HCT116 (cell line): Measurements from ENCODE around the gene GPA33. TPM values are rescaled to one million over a fixed set of nuclear protein-coding genes. Genes with fewer than 3 reads are reported as not detected.

Experiments
- ATAC-seq: fragments of 200-7000 bp; cut with Tn5 transposase; 2 replicates; pipeline ENCODE4 v1.9.1; 2020; ENCODE audit warnings: mild to moderate bottlenecking, moderate library complexity
- BruUV-seq: library from RNA; stranded (reverse); fragments of 400-500 nt; replicated peaks from 2 replicates; lab custom pipeline; 2021; lab: Mats Ljungman, UMichigan
- CTCF ChIA-PET: fragments of 300-600 bp; sonication (Branson Sonifier 250); formaldehyde crosslinking; loops from one replicate; lab custom pipeline; 2021; ENCODE audit warnings: antibody characterized with exemption; lab: Charles Lee
- POLR2A ChIA-PET: fragments of 300-600, 350-600 bp; sonication (Branson Sonifier 250); formaldehyde crosslinking; loops from one replicate; lab custom pipeline; 2021; ENCODE audit warnings: antibody characterized with exemption; lab: Charles Lee
- RAD21 ChIA-PET, 2 experiments: fragments of 300-600 bp; sonication (Branson Sonifier 250); formaldehyde crosslinking; loops; one replicate each; lab custom pipeline; 2023; ENCODE audit warnings: low total read pairs in 2 of 2; ENCODE audit not compliant: uncharacterized antibody in 2 of 2, unreplicated experiment in 2 of 2, low non-redundant PET in 1 of 2; lab: Charles Lee
- DNase-seq: peaks from one replicate; pipeline ENCODE4 v3.0.0-alpha.2; 2010; ENCODE audit warnings: low read depth, low spot score
- H2AFZ ChIP-seq: fragments of 200-600 bp; shearing (Covaris generic), sonication (generic); 2 replicates; pipeline ENCODE4 v1.6.1; 2017; ENCODE audit warnings: low read depth, mixed run types, mixed read lengths, antibody characterized with exemption, low read length; ENCODE audit not compliant: poor library complexity, severe bottlenecking
- H3K27ac ChIP-seq: 2 replicates; pipeline ENCODE4 v1.5.1; 2012; ENCODE audit warnings: low read depth, low read length
- H3K27me3 ChIP-seq: fragments of 200-600 bp; sonication (generic); 2 replicates; pipeline ENCODE4 v1.6.1; 2016; ENCODE audit warnings: mixed run types, low read length, mixed read lengths; ENCODE audit not compliant: insufficient read depth
- H3K36me3 ChIP-seq, 2 experiments: fragments of 200-500 bp in 1 of 2; fragments of 200-600 bp in 1 of 2; sonication (Bioruptor generic) in 1 of 2; sonication (generic) in 1 of 2; 2 replicates each; pipeline versions ENCODE4 v1.5.1 to v1.6.1; 2014 to 2016; ENCODE audit warnings: low read length in 2 of 2, inconsistent platforms in 1 of 2, mixed read lengths in 1 of 2, mixed run types in 1 of 2; ENCODE audit not compliant: insufficient read depth in 2 of 2, control insufficient read depth in 1 of 2
- H3K4me1 ChIP-seq, 2 experiments: fragments of 200-600 bp in 1 of 2; sonication (generic) in 1 of 2; 2 replicates each; pipeline versions ENCODE4 v1.5.1 to v1.6.1; 2012 to 2017; ENCODE audit warnings: low read length in 2 of 2, inconsistent platforms in 1 of 2, mild to moderate bottlenecking in 1 of 2, mixed read lengths in 1 of 2, mixed run types in 1 of 2, moderate library complexity in 1 of 2; ENCODE audit not compliant: insufficient read depth in 2 of 2, control insufficient read depth in 1 of 2
- H3K4me2 ChIP-seq: fragments of 200-600 bp; sonication (generic); 2 replicates; pipeline ENCODE4 v1.6.1; 2017; ENCODE audit warnings: mixed run types, low read length, mixed read lengths
- H3K4me3 ChIP-seq, 2 experiments: fragments of 200-600 bp in 1 of 2; sonication (generic) in 1 of 2; replicated peaks in 1 of 2; 2 replicates each; pipeline ENCODE4 v1.5.1; 2011 to 2016; ENCODE audit warnings: low read length in 2 of 2, control low read depth in 1 of 2, low read depth in 1 of 2, mild to moderate bottlenecking in 1 of 2, mixed read lengths in 1 of 2, mixed run types in 1 of 2
- H3K79me2 ChIP-seq: fragments of 200-600 bp; sonication (generic); 2 replicates; pipeline ENCODE4 v1.6.1; 2017; ENCODE audit warnings: mild to moderate bottlenecking, mixed run types, low read length, moderate library complexity, mixed read lengths; ENCODE audit not compliant: insufficient read depth
- H3K9ac ChIP-seq: fragments of 200-600 bp; sonication (generic); 2 replicates; pipeline ENCODE4 v1.6.1; 2016; ENCODE audit warnings: low read length, mixed read lengths
- H3K9me2 ChIP-seq: fragments of 200-600 bp; sonication (generic), shearing (Covaris generic); 2 replicates; pipeline ENCODE4 v1.6.1; 2017; ENCODE audit warnings: mixed run types, mild to moderate bottlenecking, moderate library complexity; ENCODE audit not compliant: insufficient read depth
- H3K9me3 ChIP-seq, 2 experiments: fragments of 200-500 bp in 1 of 2; fragments of 200-600 bp in 1 of 2; sonication (Bioruptor generic) in 1 of 2; sonication (generic) in 1 of 2; 2 replicates each; pipeline ENCODE4 v1.6.1; 2014 to 2017; ENCODE audit warnings: low read length in 2 of 2, mixed read lengths in 2 of 2, inconsistent platforms in 1 of 2, low read depth in 1 of 2, mild to moderate bottlenecking in 1 of 2, mixed run types in 1 of 2, moderate library complexity in 1 of 2; ENCODE audit not compliant: control insufficient read depth in 1 of 2, insufficient read depth in 1 of 2
- H4K20me1 ChIP-seq: fragments of 200-600 bp; sonication (generic), shearing (Covaris generic); 2 replicates; pipeline ENCODE4 v1.6.1; 2017; ENCODE audit warnings: mixed run types, mild to moderate bottlenecking, moderate library complexity; ENCODE audit not compliant: insufficient read depth
- CBX3 ChIP-seq: IDR thresholded peaks from 2 replicates; pipeline ENCODE4 v1.6.1; 2012; ENCODE audit warnings: low read depth
- FOSL1 ChIP-seq: IDR thresholded peaks from 2 replicates; pipeline ENCODE4 v1.6.1; 2012; ENCODE audit warnings: low read depth
- POLR2A ChIP-seq: IDR thresholded peaks from 2 replicates; pipeline ENCODE4 v1.7.0; 2011; ENCODE audit warnings: borderline replicate concordance; ENCODE audit not compliant: insufficient read depth, insufficient read length; ENCODE audit errors: extremely low read depth
- RAD21 ChIP-seq: IDR thresholded peaks from 2 replicates; pipeline ENCODE4 v1.6.1; 2012; ENCODE audit warnings: low read depth, mild to moderate bottlenecking
- SIN3A ChIP-seq: IDR thresholded peaks from 2 replicates; pipeline ENCODE4 v1.6.1; 2012; ENCODE audit warnings: low read depth
- SP1 ChIP-seq: IDR thresholded peaks from 2 replicates; pipeline ENCODE4 v1.6.1; 2012; ENCODE audit warnings: low read depth
- TCF7L2 ChIP-seq: IDR thresholded peaks from 2 replicates; pipeline ENCODE4 v1.7.0; 2011; ENCODE audit warnings: borderline replicate concordance, inconsistent platforms; ENCODE audit not compliant: insufficient read depth, insufficient read length; ENCODE audit errors: extremely low read depth
- ZFX ChIP-seq: fragments of 450-650 bp; IDR thresholded peaks from 2 replicates; pipeline ENCODE4 v1.6.1; 2017
- intact Hi-C: fragments of 100-400 bp; cut with micrococcal nuclease; formaldehyde crosslinking; loops from 2 replicates; pipeline ENCODE4 v1.10.0; 2022
- total RNA-seq: library from RNA; stranded (reverse); gene quantifications from one replicate; pipeline ENCODE4 v1.2.1, GENCODE V29; 2021; ENCODE audit not compliant: unreplicated experiment
- TF ChIP-seq, protein P1 (sequence below): IDR thresholded peaks from 2 replicates; pipeline ENCODE4 v1.6.1; 2012
- TF ChIP-seq, protein P2 (sequence below), 3 experiments: fragments of 200-600 bp in 1 of 3; sonication (generic) in 1 of 3; IDR thresholded peaks in 2 of 3; conservative IDR thresholded peaks in 1 of 3; 2 replicates each; pipeline ENCODE4 v1.5.1; 2012 to 2017; ENCODE audit warnings: low read depth in 2 of 3, low read length in 2 of 3, antibody characterized with exemption in 1 of 3, borderline replicate concordance in 1 of 3, control low read depth in 1 of 3, mild to moderate bottlenecking in 1 of 3, mixed read lengths in 1 of 3, mixed run types in 1 of 3, moderate library complexity in 1 of 3; ENCODE audit not compliant: insufficient read depth in 1 of 3

The GPA33 gene
- total RNA-seq, 1 experiment from 2014 or later = 0.22 TPM

DNA sequence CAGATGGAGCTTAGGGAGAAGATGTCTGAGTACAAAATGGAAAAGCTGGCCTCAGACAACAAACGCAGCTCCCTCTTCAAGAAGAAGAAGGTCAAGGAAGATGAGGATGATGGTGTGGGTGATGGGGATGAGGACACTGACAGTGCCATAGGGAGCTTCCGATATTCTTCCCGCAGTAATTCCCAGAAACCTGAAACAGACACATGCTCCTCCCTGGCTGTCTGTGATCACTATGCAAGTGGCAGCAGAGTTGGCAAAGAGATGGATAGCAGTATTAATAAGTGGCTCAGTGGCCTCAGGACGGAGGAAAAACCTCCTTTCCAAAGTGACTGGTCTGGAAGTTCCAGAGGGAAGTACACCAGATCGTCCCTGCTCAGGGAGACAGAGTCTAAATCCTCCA is 37.5 kb upstream of the GPA33 start:
- no peaks in the 10 kb centered on the region for H4K20me1 ChIP-seq
- BruUV-seq = no TSS peak
- no peaks in the 10 kb centered on the region for H3K9me3 ChIP-seq
- no peaks in the 10 kb centered on the region for H3K79me2 ChIP-seq
- H3K9ac ChIP-seq = no peak overlapping the region
- ChIA-PET POLR2A (no interaction called here), RAD21 (no interaction called here), CTCF (no interaction called here)
- no peaks in the 10 kb centered on the region for H3K9me2 ChIP-seq
- no peak overlapping the region for H3K27ac ChIP-seq
- no peak overlapping the region for H2AFZ ChIP-seq
- no peak for ATAC-seq
- H3K27me3 ChIP-seq = peaks cover 6% of the 10 kb centered on the region; the same call in 1 of the 2 replicates
- no peak overlapping the region for H3K4me3 ChIP-seq
- H3K36me3 ChIP-seq = no peaks in the 10 kb centered on the region
- TF ChIP-seq SIN3A (no peak), FOSL1 (no peak), CBX3 (no peak), ZFX (no peak), TCF7L2 (no peak), POLR2A (no peak), SP1 (no peak), RAD21 (no peak)
- TF ChIP-seq, protein P1, sequence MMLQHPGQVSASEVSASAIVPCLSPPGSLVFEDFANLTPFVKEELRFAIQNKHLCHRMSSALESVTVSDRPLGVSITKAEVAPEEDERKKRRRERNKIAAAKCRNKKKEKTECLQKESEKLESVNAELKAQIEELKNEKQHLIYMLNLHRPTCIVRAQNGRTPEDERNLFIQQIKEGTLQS = no peak
- TF ChIP-seq, protein P2, sequence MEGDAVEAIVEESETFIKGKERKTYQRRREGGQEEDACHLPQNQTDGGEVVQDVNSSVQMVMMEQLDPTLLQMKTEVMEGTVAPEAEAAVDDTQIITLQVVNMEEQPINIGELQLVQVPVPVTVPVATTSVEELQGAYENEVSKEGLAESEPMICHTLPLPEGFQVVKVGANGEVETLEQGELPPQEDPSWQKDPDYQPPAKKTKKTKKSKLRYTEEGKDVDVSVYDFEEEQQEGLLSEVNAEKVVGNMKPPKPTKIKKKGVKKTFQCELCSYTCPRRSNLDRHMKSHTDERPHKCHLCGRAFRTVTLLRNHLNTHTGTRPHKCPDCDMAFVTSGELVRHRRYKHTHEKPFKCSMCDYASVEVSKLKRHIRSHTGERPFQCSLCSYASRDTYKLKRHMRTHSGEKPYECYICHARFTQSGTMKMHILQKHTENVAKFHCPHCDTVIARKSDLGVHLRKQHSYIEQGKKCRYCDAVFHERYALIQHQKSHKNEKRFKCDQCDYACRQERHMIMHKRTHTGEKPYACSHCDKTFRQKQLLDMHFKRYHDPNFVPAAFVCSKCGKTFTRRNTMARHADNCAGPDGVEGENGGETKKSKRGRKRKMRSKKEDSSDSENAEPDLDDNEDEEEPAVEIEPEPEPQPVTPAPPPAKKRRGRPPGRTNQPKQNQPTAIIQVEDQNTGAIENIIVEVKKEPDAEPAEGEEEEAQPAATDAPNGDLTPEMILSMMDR (IDR thresholded peaks at IDR 0.05 in 2 of 3, conservative IDR thresholded peaks at IDR 0.05 in 1 of 3; ENCODE audit: borderline replicate concordance in 1 of 3, insufficient read depth in 1 of 3, low read depth in 2 of 3, low read length in 2 of 3) = no peak
- TF ChIP-seq, all 23 proteins: peak for 0
- no peak for DNase-seq
- H3K4me1 ChIP-seq = peaks cover 0 to 4% of the 10 kb centered on the region in 2 experiments; a peak in 1 of 4 replicates
- no peak overlapping the region for H3K4me2 ChIP-seq
- intact Hi-C loops = no loop called here
